Glutamatergic neuron (in vitro differentiated cells): ENCODE measurements around the gene COBL. TPM values are rescaled to one million over a fixed set of nuclear protein-coding genes. Genes with fewer than 3 reads are reported as not detected.

ENCODE experiments used
- DNase-seq: peaks from one replicate; pipeline ENCODE4 v3.0.0; 2022
- H3K27ac Mint-ChIP-seq: one replicate; pipeline ENCODE4 v1.8.0; 2020; ENCODE audit warnings: mild to moderate bottlenecking, mixed read lengths, inconsistent platforms; ENCODE audit not compliant: unreplicated experiment
- H3K27me3 Mint-ChIP-seq: one replicate; pipeline ENCODE4 v1.8.0; 2020; ENCODE audit warnings: mild to moderate bottlenecking, moderate library complexity, mixed read lengths, inconsistent platforms; ENCODE audit not compliant: unreplicated experiment
- H3K36me3 Mint-ChIP-seq: one replicate; pipeline ENCODE4 v1.8.0; 2020; ENCODE audit warnings: mild to moderate bottlenecking, mixed read lengths, inconsistent platforms; ENCODE audit not compliant: unreplicated experiment
- H3K4me1 Mint-ChIP-seq: one replicate; pipeline ENCODE4 v1.8.0; 2020; ENCODE audit warnings: mild to moderate bottlenecking, low read depth, mixed read lengths, inconsistent platforms; ENCODE audit not compliant: unreplicated experiment
- H3K4me3 Mint-ChIP-seq: one replicate; pipeline ENCODE4 v1.8.0; 2020; ENCODE audit warnings: mild to moderate bottlenecking, mixed read lengths, inconsistent platforms; ENCODE audit not compliant: unreplicated experiment
- H3K9me3 Mint-ChIP-seq: one replicate; pipeline ENCODE4 v1.8.0; 2020; ENCODE audit warnings: mild to moderate bottlenecking, moderate library complexity, mixed read lengths, inconsistent platforms; ENCODE audit not compliant: unreplicated experiment
- CTCF ChIP-seq: fragments of 200-600 bp; sonication (generic); IDR thresholded peaks from one replicate; pipeline ENCODE4 v1.5.0; 2021; ENCODE audit not compliant: partially characterized antibody, unreplicated experiment
- total RNA-seq: library from RNA; stranded (reverse); fragmentation: NEBNext Ultra II Directional; extraction: Animal tissue kit (Norgen Biotek cat#: 25700); gene quantifications from one replicate; pipeline ENCODE4 v1.2.1, GENCODE V29; 2021; ENCODE audit not compliant: unreplicated experiment

COBL gene
- total RNA-seq, 1 donor from 2014 or later: 3.3 TPM

GRCh38 chr7:51349820-51350545 lies 33.4 kb upstream of the COBL start:
- H3K4me3 Mint-ChIP-seq: no peak overlapping the region
- TF ChIP-seq CTCF: no peak

GRCh38 chr7:51346126-51346525 lies 29.5 kb upstream of the COBL start:
- Mint-ChIP-seq H3K27me3 (peaks cover 2% of the 10 kb centered on the region), H3K9me3 (peaks cover 2% of the 10 kb centered on the region), H3K27ac (peak overlapping the region; percentile 49), H3K4me3 (no peak overlapping the region), H3K4me1 (peaks cover 9% of the 10 kb centered on the region), H3K36me3 (no peaks in the 10 kb centered on the region)
- TF ChIP-seq CTCF: no peak
- no peak for DNase-seq

More at GRCh38 chr7:51349820-51350545, 33.4 kb upstream of the COBL start:
- H3K4me1 Mint-ChIP-seq: peaks cover 2% of the 10 kb centered on the region
- H3K27ac Mint-ChIP-seq: no peak overlapping the region
- no peaks in the 10 kb centered on the region for H3K9me3 Mint-ChIP-seq
- H3K36me3 Mint-ChIP-seq: peaks cover 5% of the 10 kb centered on the region
- DNase-seq: no peak
- no peaks in the 10 kb centered on the region for H3K27me3 Mint-ChIP-seq

- no peak overlapping the region for H3K4me3 Mint-ChIP-seq
- no peak overlapping the region for H3K27ac Mint-ChIP-seq
- TF ChIP-seq CTCF: no peak
- H3K36me3 Mint-ChIP-seq: no peaks in the 10 kb centered on the region
- peaks cover 2% of the 10 kb centered on the region for H3K9me3 Mint-ChIP-seq
- H3K27me3 Mint-ChIP-seq: peaks cover 2% of the 10 kb centered on the region
- peaks cover 9% of the 10 kb centered on the region for H3K4me1 Mint-ChIP-seq
- DNase-seq: no peak
Measured at GRCh38 chr7:51344406-51345138, 28.0 kb upstream of the COBL start.

DNA sequence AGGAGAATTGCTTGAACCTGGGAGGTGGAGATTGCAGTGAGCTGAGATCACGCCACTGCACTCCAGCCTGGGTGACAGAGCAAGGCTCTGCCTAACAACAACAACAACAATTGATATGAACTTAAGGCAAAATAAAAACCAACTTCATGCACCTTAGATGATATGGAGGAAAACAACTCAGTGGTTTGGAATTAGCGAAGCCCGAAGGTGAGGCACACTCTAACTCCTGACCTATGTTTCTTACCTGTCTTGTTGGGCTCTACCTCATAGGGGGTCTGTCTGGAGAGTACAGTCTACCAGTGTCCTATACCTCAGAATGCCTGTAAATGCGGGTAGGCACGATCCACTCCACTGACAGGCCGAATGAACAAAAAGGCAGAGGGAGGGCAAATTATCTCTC lies 24.3 kb upstream of the COBL start:
- H3K9me3 Mint-ChIP-seq: peaks cover 2% of the 10 kb centered on the region
- no peak overlapping the region for H3K4me3 Mint-ChIP-seq
- TF ChIP-seq CTCF: no peak
- DNase-seq: no peak
- H3K27ac Mint-ChIP-seq: no peak overlapping the region
- peaks cover 7% of the 10 kb centered on the region for H3K4me1 Mint-ChIP-seq
- H3K27me3 Mint-ChIP-seq: peaks cover 2% of the 10 kb centered on the region
- no peaks in the 10 kb centered on the region for H3K36me3 Mint-ChIP-seq
